Fibroblast of mammary gland (primary cell): ENCODE results near the gene ZBTB49.
A peak's percentile ranks its signal among the peaks of the same experiment; 100 is the strongest.
"Not testable (repeated sequence)": the region's sequence is repeated elsewhere in the genome, so short reads cannot be mapped to it uniquely, and the experiment has no call there.

Experiments used
- DNase-seq: peaks from one replicate; pipeline ENCODE4 v3.0.0-alpha.2; 2010; ENCODE audit warnings: low read depth
- H3K4me3 ChIP-seq: 2 replicates; pipeline ENCODE4 v1.5.1; 2011; ENCODE audit warnings: low read depth, mild to moderate bottlenecking, low read length, moderate library complexity; ENCODE audit not compliant: control insufficient read depth
- TF ChIP-seq, protein P1 (sequence below): conservative IDR thresholded peaks from 2 replicates; pipeline ENCODE4 v1.5.1; 2011; ENCODE audit warnings: low read depth, low read length, inconsistent platforms; ENCODE audit not compliant: control insufficient read depth, insufficient read depth

The ZBTB49 gene, protein sequence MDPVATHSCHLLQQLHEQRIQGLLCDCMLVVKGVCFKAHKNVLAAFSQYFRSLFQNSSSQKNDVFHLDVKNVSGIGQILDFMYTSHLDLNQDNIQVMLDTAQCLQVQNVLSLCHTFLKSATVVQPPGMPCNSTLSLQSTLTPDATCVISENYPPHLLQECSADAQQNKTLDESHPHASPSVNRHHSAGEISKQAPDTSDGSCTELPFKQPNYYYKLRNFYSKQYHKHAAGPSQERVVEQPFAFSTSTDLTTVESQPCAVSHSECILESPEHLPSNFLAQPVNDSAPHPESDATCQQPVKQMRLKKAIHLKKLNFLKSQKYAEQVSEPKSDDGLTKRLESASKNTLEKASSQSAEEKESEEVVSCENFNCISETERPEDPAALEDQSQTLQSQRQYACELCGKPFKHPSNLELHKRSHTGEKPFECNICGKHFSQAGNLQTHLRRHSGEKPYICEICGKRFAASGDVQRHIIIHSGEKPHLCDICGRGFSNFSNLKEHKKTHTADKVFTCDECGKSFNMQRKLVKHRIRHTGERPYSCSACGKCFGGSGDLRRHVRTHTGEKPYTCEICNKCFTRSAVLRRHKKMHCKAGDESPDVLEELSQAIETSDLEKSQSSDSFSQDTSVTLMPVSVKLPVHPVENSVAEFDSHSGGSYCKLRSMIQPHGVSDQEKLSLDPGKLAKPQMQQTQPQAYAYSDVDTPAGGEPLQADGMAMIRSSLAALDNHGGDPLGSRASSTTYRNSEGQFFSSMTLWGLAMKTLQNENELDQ

DNA sequence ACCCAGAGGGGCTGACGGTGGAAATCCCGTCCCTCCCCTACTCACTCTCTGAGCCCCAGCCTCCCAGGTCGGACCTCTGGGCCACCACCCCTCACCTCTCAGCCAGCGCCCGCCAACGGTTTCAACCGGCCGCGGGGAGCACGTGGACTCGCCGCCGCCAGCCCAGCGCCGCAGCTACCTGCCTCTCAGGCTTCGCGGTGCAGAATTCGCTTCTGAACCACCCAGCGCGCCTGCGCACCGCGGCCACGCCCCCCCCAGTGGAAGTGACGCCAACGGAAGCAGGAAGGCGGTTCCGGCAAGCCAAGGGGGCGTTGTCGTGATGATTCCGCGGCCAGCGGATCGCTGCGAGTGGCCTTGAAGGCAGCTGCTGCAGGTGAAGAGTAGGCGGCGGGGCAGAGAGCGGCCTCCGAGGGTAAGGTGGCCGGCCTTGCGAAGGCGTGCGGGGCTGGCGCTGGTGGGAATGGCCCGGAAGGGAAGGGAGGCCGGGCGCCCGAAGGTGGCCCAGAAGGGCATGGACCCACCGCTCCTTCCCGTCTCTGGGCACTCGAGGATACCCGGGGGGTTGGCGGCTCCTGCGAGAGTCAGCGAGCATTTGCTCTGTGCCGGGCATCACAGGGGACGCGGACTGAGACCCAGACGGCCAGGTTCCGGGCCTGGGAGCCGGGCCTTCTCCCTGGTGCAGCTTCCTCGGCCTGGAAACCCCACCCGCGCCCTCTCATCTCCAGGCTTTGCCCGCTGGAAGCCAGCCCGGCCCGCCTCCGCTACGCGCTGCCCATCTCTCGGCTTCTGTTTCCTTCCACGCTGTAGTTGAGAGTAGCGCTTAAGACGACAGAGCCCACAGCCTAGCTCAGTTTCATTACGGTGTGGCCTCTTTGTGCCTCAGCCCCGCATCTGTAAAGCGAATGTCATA lies at the start of gene ZBTB49, which contains the start of gene LYAR:
Gene ZBTB49, plus strand, starts transcription at position 311 of the 910 bp plus-strand sequence. CDS start 9,695 bp downstream, outside the sequence.
Gene LYAR, minus strand, starts transcription at position 214 of the 910 bp plus-strand sequence. CDS start 6,412 bp downstream, outside the sequence.
- TF ChIP-seq, protein P1, sequence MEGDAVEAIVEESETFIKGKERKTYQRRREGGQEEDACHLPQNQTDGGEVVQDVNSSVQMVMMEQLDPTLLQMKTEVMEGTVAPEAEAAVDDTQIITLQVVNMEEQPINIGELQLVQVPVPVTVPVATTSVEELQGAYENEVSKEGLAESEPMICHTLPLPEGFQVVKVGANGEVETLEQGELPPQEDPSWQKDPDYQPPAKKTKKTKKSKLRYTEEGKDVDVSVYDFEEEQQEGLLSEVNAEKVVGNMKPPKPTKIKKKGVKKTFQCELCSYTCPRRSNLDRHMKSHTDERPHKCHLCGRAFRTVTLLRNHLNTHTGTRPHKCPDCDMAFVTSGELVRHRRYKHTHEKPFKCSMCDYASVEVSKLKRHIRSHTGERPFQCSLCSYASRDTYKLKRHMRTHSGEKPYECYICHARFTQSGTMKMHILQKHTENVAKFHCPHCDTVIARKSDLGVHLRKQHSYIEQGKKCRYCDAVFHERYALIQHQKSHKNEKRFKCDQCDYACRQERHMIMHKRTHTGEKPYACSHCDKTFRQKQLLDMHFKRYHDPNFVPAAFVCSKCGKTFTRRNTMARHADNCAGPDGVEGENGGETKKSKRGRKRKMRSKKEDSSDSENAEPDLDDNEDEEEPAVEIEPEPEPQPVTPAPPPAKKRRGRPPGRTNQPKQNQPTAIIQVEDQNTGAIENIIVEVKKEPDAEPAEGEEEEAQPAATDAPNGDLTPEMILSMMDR, result no peak
- DNase-seq, result peak; percentile 82
- H3K4me3 ChIP-seq, result peak within 1 kb of the TSS; percentile 94

DNA sequence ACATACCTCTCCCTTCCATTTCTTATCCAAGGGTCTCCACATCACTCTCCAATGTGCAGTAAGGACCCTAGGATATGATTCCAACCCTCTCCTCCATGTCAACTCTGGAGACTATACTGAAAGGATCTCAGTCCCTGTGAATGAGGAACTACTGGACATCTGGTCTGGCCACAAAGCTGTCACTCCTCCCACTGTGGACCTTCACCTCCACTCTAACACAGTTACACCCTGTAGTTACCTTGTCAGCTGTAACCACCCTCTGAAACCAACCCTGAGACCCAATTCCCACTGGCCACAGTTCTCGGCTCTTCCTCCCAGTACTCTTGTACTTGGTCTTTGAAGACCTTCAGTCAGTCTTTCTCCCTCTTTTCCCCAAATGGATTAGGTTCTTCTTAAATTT lies 44.9 kb upstream of the ZBTB49 start:
- DNase-seq, result no peak
- TF ChIP-seq, protein P1, result no peak

DNA sequence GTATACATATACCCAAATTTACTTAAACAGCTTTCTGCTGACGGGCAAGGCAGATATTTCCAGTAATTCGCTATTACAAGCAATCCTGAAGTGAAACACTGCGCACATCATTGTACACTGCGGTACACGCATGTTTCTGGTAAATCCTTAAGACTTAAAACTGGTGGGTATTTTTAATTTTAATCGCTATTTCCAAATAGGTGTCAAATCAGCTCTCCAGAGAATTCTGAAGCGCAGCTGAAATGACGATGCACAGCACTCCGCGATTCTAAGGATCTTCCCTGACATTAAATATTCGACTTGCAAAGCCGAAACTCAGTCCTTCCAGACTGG lies 42.4 kb upstream of the ZBTB49 start:
- no peak for DNase-seq
- TF ChIP-seq, protein P1, result no peak
- H3K4me3 ChIP-seq, result peak overlapping the region; percentile 74

More for the DNA sequence above, 44.9 kb upstream of the ZBTB49 start:
- no peak overlapping the region for H3K4me3 ChIP-seq

DNA sequence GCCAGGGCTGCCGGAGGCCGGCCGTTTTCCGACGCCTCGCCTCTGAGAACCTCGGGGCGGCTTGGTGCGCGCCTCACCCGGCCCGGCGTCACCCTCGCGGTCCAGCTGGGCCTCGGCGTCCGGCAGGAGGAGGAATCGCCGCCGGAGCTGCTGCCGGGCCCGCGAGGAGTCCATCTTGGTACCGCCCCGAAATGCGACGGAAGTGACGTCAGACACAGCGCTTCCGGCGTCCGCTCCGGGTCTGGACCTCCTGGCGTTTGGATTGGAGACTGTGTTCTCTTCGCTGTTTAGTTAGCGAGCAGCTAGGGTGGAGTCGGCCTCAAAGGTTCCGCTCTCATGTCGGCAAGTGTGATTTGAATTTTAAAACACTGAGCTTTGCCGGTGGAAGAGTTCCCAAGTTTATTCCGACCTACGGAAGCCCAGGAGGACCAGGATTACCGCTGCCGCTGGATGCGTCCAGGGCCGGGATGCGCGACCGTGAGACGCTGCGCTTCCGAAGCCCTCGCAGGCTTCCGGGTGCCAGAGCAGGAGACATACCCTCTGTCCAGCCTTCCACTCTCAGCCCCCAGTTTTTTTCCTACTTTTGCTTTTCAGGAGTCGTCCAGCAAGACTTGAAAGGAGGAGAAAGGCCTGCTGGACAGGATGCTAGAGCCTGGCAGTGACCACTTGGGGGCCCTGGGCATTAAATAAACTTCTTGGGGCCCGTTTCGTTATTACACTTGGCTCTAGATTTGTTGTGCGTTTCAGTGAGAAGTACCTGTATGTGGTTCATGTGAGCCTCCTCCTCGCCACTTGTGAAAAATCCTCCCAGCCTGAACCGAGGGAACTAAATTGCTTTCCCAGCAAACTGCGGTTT lies 41.8 kb upstream of the ZBTB49 start, which contains the start of gene TMEM128:
Gene TMEM128, minus strand, starts transcription at position 195 of the 856 bp plus-strand sequence. Its CDS starts 21 bp downstream, at position 174.
- TF ChIP-seq, protein P1, result no peak
- DNase-seq, result peak; percentile 92
- H3K4me3 ChIP-seq, result peak within 1 kb of the TSS; percentile 74

DNA sequence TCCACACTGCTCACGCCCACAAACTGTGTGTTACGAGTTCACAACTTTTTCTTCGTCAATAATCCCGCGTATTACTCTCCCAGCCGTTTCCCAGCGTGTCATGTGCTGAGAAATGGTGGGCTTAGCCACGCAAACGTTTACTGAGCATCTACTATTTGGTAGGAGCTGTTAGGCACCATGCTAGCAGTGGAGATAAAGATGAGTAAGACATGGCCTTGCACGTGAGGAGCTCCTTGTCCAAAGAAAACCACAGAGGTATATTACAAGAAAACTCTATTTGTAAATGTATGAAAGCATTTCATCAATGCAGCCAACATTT lies 41.2 kb upstream of the ZBTB49 start:
- peak overlapping the region; percentile 74 for H3K4me3 ChIP-seq
- DNase-seq, result peak; percentile 30
- TF ChIP-seq, protein P1, result no peak

DNA sequence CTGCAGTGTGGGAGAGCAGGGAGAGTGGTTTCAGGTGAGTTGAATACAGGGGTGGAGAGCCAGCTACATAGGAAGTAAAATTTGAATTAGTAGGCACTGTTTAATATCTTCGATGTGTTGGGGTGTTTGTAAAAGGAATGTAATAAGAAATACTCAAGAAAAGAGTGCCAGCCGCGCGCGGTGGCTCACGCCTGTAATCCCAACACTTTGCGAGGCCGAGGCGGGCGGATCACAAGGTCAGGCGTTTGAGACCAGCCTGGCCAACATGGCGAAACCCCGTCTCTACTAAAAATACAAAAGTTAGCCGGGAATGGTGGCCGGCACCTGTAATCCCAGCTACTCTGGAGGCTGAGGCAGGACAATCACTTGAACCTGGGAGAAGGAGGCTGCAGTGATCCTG lies 40.7 kb upstream of the ZBTB49 start:
- DNase-seq, H3K4me3 ChIP-seq: not testable (repeated sequence)
